Epidermal melanocyte (primary cell): ENCODE results near the gene ZNF638.

ENCODE experiments used
- DNase-seq: peaks from one replicate; pipeline ENCODE4 v3.0.0; 2011; ENCODE audit warnings: low spot score; ENCODE audit not compliant: insufficient read length

Gene ZNF638

GRCh38 chr2:71455741-71456569 lies 124.4 kb downstream of the ZNF638 start:
- no peak for DNase-seq

- DNase-seq = no peak
Measured at GRCh38 chr2:71456617-71457016, 125.0 kb downstream of the ZNF638 start.

GRCh38 chr2:71457123-71457915 lies 125.7 kb downstream of the ZNF638 start:
- DNase-seq = no peak

- no peak for DNase-seq
Measured at GRCh38 chr2:71457923-71458322, 126.3 kb downstream of the ZNF638 start.

- no peak for DNase-seq
Measured at GRCh38 chr2:71458413-71459083, 127.0 kb downstream of the ZNF638 start.

- no peak for DNase-seq
Measured at GRCh38 chr2:71459084-71459431, 127.5 kb downstream of the ZNF638 start.

- no peak for DNase-seq
Measured at GRCh38 chr2:71460056-71460455, 128.5 kb downstream of the ZNF638 start.

- DNase-seq = no peak
Measured at GRCh38 chr2:71460595-71461303, 129.2 kb downstream of the ZNF638 start.

- DNase-seq = no peak
Measured at GRCh38 chr2:71461304-71461671, 129.7 kb downstream of the ZNF638 start.

- DNase-seq = no peak
Measured at GRCh38 chr2:71462056-71462605, 130.5 kb downstream of the ZNF638 start.

GRCh38 chr2:71462641-71463341 lies 131.2 kb downstream of the ZNF638 start:
- no peak for DNase-seq

GRCh38 chr2:71463342-71463654 lies 131.7 kb downstream of the ZNF638 start:
- no peak for DNase-seq

GRCh38 chr2:71464389-71464788 lies 132.8 kb downstream of the ZNF638 start:
- DNase-seq = no peak

GRCh38 chr2:71465356-71465755 lies 133.8 kb downstream of the ZNF638 start:
- no peak for DNase-seq

GRCh38 chr2:71465961-71466300 lies 134.3 kb downstream of the ZNF638 start:
- DNase-seq = no peak

- no peak for DNase-seq
Measured at GRCh38 chr2:71466301-71467179, 135.0 kb downstream of the ZNF638 start.

GRCh38 chr2:71467180-71467815 lies 135.7 kb downstream of the ZNF638 start:
- no peak for DNase-seq

GRCh38 chr2:71468279-71469015 lies 136.9 kb downstream of the ZNF638 start:
- no peak for DNase-seq
